DOHH2 (cell line): ENCODE data around the gene RBM3.
"Not testable (repeated sequence)": the region's sequence is repeated elsewhere in the genome, so short reads cannot be mapped to it uniquely, and the experiment has no call there.

Source experiments
- H3F3A ChIP-seq: fragments of 200-600 bp; sonication (generic), shearing (Covaris generic); 2 replicates; pipeline ENCODE4 v1.6.0; 2016; ENCODE audit warnings: antibody characterized with exemption, mild to moderate bottlenecking; ENCODE audit not compliant: control insufficient read depth, insufficient read depth
- H3K27ac ChIP-seq: fragments of 200-600 bp; sonication (generic); 2 replicates; pipeline ENCODE4 v1.5.1; 2014; ENCODE audit warnings: low read depth, mild to moderate bottlenecking, low read length, moderate library complexity
- H3K27me3 ChIP-seq: fragments of 200-600 bp; sonication (generic); 2 replicates; pipeline ENCODE4 v1.6.1; 2014; ENCODE audit warnings: mild to moderate bottlenecking, low read length, mixed read lengths; ENCODE audit not compliant: control insufficient read depth
- H3K36me3 ChIP-seq: fragments of 200-600 bp; sonication (generic); 2 replicates; pipeline ENCODE4 v1.6.1; 2014; ENCODE audit warnings: mild to moderate bottlenecking, low read length, moderate library complexity, mixed read lengths; ENCODE audit not compliant: control insufficient read depth
- H3K4me1 ChIP-seq: fragments of 200-600 bp; sonication (generic); 2 replicates; pipeline ENCODE4 v1.6.1; 2014; ENCODE audit warnings: mild to moderate bottlenecking, low read length, mixed read lengths; ENCODE audit not compliant: control insufficient read depth
- H3K4me2 ChIP-seq: fragments of 200-600 bp; sonication (generic); 2 replicates; pipeline ENCODE4 v1.6.0; 2014; ENCODE audit warnings: mild to moderate bottlenecking, low read length, moderate library complexity
- H3K4me3 ChIP-seq: fragments of 200-600 bp; sonication (generic); 2 replicates; pipeline ENCODE4 v1.5.1; 2014; ENCODE audit warnings: mild to moderate bottlenecking, low read length, mixed read lengths
- H3K79me2 ChIP-seq: fragments of 200-600 bp; sonication (generic); 2 replicates; pipeline ENCODE4 v1.6.1; 2014; ENCODE audit warnings: mild to moderate bottlenecking, low read length, mixed read lengths; ENCODE audit not compliant: control insufficient read depth
- H3K9me2 ChIP-seq: fragments of 200-600 bp; sonication (generic); replicated peaks from 2 replicates; pipeline ENCODE4 v1.6.1; 2014; ENCODE audit warnings: mild to moderate bottlenecking, low read length, mixed read lengths; ENCODE audit not compliant: control insufficient read depth
- H3K9me3 ChIP-seq: fragments of 200-600 bp; sonication (generic); 2 replicates; pipeline ENCODE4 v1.6.1; 2014; ENCODE audit warnings: antibody characterized with exemption, low read length, mixed read lengths; ENCODE audit not compliant: control insufficient read depth, insufficient read depth
- H4K20me1 ChIP-seq: fragments of 200-600 bp; sonication (generic); 2 replicates; pipeline ENCODE4 v1.6.0; 2014; ENCODE audit warnings: low read depth, mild to moderate bottlenecking, antibody characterized with exemption, low read length, moderate library complexity; ENCODE audit not compliant: control insufficient read depth, insufficient read depth
- EZH2phosphoT487 ChIP-seq: fragments of 200-600 bp; sonication (generic); IDR thresholded peaks from 2 replicates; pipeline ENCODE4 v1.6.1; 2017; ENCODE audit warnings: borderline replicate concordance, mild to moderate bottlenecking, antibody characterized with exemption, low read length, moderate library complexity, mixed read lengths
- TF ChIP-seq, protein P1 (sequence below): fragments of 200-600 bp; sonication (generic); IDR thresholded peaks from one replicate; pipeline ENCODE4 v1.5.1; 2014; ENCODE audit warnings: antibody characterized with exemption, mild to moderate bottlenecking, low read depth, low read length; ENCODE audit not compliant: poor library complexity, severe bottlenecking

RBM3 gene

GRCh38 chrX:48574270-48575266 is at the start of gene RBM3:
RBM3 (plus strand) TSS chrX:48574484; CDS start chrX:48575181, 697 bp downstream.
- Histone ChIP-seq H3F3A (peaks cover 45% of the 10 kb centered on the region), H3K4me3 (peak within 1 kb of the TSS; percentile 93), H3K9me2 (no peaks in the 10 kb centered on the region), H3K27ac (peak within 1 kb of the TSS; percentile 83), H3K4me2 (peak within 1 kb of the TSS; percentile 92), H3K36me3 (peaks cover 49% of the 10 kb centered on the region), H3K79me2 (peaks cover 25% of the 10 kb centered on the region), H3K27me3 (no peaks in the 10 kb centered on the region), H3K9me3 (no peaks in the 10 kb centered on the region), H3K4me1 (peaks cover 38% of the 10 kb centered on the region), H4K20me1 (peaks cover 11% of the 10 kb centered on the region; the same call in 1 of the 2 replicates)
- no peak for TF ChIP-seq EZH2phosphoT487
- TF ChIP-seq, protein P1, sequence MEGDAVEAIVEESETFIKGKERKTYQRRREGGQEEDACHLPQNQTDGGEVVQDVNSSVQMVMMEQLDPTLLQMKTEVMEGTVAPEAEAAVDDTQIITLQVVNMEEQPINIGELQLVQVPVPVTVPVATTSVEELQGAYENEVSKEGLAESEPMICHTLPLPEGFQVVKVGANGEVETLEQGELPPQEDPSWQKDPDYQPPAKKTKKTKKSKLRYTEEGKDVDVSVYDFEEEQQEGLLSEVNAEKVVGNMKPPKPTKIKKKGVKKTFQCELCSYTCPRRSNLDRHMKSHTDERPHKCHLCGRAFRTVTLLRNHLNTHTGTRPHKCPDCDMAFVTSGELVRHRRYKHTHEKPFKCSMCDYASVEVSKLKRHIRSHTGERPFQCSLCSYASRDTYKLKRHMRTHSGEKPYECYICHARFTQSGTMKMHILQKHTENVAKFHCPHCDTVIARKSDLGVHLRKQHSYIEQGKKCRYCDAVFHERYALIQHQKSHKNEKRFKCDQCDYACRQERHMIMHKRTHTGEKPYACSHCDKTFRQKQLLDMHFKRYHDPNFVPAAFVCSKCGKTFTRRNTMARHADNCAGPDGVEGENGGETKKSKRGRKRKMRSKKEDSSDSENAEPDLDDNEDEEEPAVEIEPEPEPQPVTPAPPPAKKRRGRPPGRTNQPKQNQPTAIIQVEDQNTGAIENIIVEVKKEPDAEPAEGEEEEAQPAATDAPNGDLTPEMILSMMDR, result peak; percentile 25

GRCh38 chrX:48525853-48526252 is 48.4 kb upstream of the RBM3 start:
- peaks cover 33% of the 10 kb centered on the region for H3K79me2 ChIP-seq
- H3K4me3 ChIP-seq, H3K9me2 ChIP-seq, H3K9me3 ChIP-seq, H3K27me3 ChIP-seq, H3K27ac ChIP-seq, H4K20me1 ChIP-seq, H3K4me2 ChIP-seq, H3F3A ChIP-seq: not testable (repeated sequence)
- H3K4me1 ChIP-seq, result peaks cover 16% of the 10 kb centered on the region
- H3K36me3 ChIP-seq, result peaks cover 53% of the 10 kb centered on the region

DNA sequence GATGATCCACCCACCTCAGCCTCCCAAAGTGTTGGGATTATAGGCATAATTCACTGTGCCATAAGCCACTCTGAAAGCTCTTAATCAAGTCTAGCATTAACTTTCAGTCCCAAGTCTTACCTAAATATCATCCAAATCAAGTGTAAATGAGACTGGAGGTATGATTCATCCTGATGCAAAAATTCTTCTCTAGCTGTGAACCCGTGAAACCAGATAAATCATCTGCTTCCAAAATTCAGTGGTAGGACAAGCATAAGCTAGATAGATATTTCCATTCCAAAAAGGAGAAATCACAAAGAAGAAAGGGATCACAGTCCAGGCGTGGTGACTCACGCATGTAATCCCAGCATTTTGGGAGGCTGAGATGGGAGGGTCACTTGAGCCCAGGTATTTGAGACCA is 43.5 kb upstream of the RBM3 start:
- Histone ChIP-seq H3K4me1 (no peaks in the 10 kb centered on the region), H3K27me3 (no peaks in the 10 kb centered on the region), H3K4me3 (no peak overlapping the region), H3K36me3 (peaks cover 30% of the 10 kb centered on the region), H3K9me3 (no peaks in the 10 kb centered on the region), H3K9me2 (no peaks in the 10 kb centered on the region), H4K20me1 (no peaks in the 10 kb centered on the region), H3F3A (no peaks in the 10 kb centered on the region), H3K27ac (no peak overlapping the region), H3K79me2 (no peaks in the 10 kb centered on the region), H3K4me2 (no peak overlapping the region)
- no peak for TF ChIP-seq EZH2phosphoT487
- TF ChIP-seq, protein P1, result no peak

DNA sequence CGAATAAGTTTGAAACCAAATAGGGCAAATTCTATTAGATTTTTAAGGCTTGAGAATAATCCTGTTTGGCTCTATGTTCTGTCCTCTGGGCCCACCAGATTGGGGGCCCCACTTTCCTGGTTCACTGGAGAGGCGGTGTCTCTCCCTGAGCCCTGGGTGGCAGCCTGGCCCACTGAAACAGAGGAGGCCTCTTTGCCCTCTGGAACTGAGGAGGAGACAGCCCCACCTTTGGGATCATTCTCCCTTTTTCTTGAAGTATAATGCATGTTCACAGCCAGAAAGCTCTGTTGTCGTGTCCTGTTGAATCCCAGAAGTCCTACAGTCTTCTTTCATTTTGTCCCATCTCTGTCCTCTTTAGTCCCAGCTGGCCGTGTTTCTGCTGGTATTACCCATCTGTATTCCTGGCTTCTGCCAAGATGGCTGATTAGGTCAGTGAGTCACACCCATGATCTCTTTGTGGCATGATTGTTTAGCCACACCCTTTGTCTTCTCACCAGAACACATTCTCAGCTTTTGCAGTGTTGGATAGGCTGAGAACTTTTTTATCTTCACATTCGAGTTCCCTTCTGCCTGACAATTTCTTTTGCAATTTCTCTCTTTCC is 42.8 kb upstream of the RBM3 start:
- Histone ChIP-seq H3K27me3 (no peaks in the 10 kb centered on the region), H3K4me1 (no peaks in the 10 kb centered on the region), H4K20me1 (no peaks in the 10 kb centered on the region), H3K36me3 (peaks cover 25% of the 10 kb centered on the region), H3K9me2 (no peaks in the 10 kb centered on the region), H3K9me3 (no peaks in the 10 kb centered on the region), H3K27ac (no peak overlapping the region), H3K79me2 (no peaks in the 10 kb centered on the region), H3F3A (no peaks in the 10 kb centered on the region), H3K4me3 (no peak overlapping the region), H3K4me2 (no peak overlapping the region)
- no peak for TF ChIP-seq EZH2phosphoT487
- TF ChIP-seq, protein P1, result no peak
